Gastroesophageal sphincter (tissue), 4 donors: ENCODE results near the gene GALNT2. TPM values are rescaled to one million over a fixed set of nuclear protein-coding genes. Genes with fewer than 3 reads are reported as not detected.

ENCODE experiments used
- ATAC-seq: fragments of 150-250 bp; one replicate; pipeline ENCODE4 v1.9.1; 2016; ENCODE audit warnings: mild to moderate bottlenecking, moderate library complexity
- H3K27ac ChIP-seq, 4 donors: fragments of 200-600 bp; sonication (generic) in 3 of 4; 1 replicate in 3 of 4; 2 replicates in 1 of 4; pipeline ENCODE4 v1.5.1; 2016 to 2019
- H3K27me3 ChIP-seq: fragments of 200-600 bp; sonication (generic); one replicate; pipeline ENCODE4 v1.5.1; 2019
- H3K36me3 ChIP-seq, 2 donors: fragments of 200-600 bp; sonication (generic); one replicate each; pipeline ENCODE4 v1.5.1; 2019; ENCODE audit warnings: control low read depth in 1 of 2
- H3K4me1 ChIP-seq, 3 donors: fragments of 200-600 bp; sonication (generic); 1 replicate in 2 of 3; 2 replicates in 1 of 3; pipeline ENCODE4 v1.5.1; 2016 to 2019; ENCODE audit warnings: control low read depth in 2 of 3
- H3K4me3 ChIP-seq, 2 donors: fragments of 200-600 bp; sonication (generic); one replicate each; pipeline ENCODE4 v1.5.1; 2019; ENCODE audit warnings: mild to moderate bottlenecking in 1 of 2, moderate library complexity in 1 of 2
- H3K9me3 ChIP-seq, 3 donors: fragments of 200-600 bp; sonication (generic); one replicate each; pipeline ENCODE4 v1.5.1; 2017 to 2019; ENCODE audit warnings: control low read depth in 2 of 3
- EP300 ChIP-seq: sonication (generic); formaldehyde crosslinking; IDR thresholded peaks from one replicate; pipeline ENCODE4 v1.6.1; 2017; ENCODE audit warnings: antibody characterized with exemption, mild to moderate bottlenecking
- POLR2A ChIP-seq, 2 donors: fragments of 450-650 bp; IDR thresholded peaks; one replicate each; pipeline ENCODE4 v1.6.1; 2017; ENCODE audit warnings: antibody characterized with exemption in 2 of 2, mild to moderate bottlenecking in 2 of 2, moderate library complexity in 1 of 2
- POLR2AphosphoS5 ChIP-seq: sonication (generic); formaldehyde crosslinking; IDR thresholded peaks from one replicate; pipeline ENCODE4 v1.6.1; 2017; ENCODE audit warnings: antibody characterized with exemption
- WGBS, 2 donors: methylation state at CpG; one replicate each; pipeline ENCODE4 v1.1.5; 2018; ENCODE audit warnings: low coverage in 1 of 2; 5-methylcytosine and 5-hydroxymethylcytosine counted together
- total RNA-seq, 4 donors: library from RNA; depleted of rRNA; stranded (reverse); fragments of >200 nt; gene quantifications; one replicate each; pipeline ENCODE4 v1.1.0, GENCODE V29; 2016
- TF ChIP-seq, protein P1 (sequence below), 4 experiments: fragments of 200-600 bp in 2 of 4; fragments of 450-650 bp in 2 of 4; sonication (generic) in 1 of 4; IDR thresholded peaks; one replicate each; pipeline ENCODE4 v1.5.1; 2017 to 2019; ENCODE audit warnings: antibody characterized with exemption in 4 of 4, mild to moderate bottlenecking in 2 of 4, moderate library complexity in 2 of 4

Gene GALNT2
- total RNA-seq, 4 donors from 2014 or later: 95.3 to 160 (median 134) TPM

DNA sequence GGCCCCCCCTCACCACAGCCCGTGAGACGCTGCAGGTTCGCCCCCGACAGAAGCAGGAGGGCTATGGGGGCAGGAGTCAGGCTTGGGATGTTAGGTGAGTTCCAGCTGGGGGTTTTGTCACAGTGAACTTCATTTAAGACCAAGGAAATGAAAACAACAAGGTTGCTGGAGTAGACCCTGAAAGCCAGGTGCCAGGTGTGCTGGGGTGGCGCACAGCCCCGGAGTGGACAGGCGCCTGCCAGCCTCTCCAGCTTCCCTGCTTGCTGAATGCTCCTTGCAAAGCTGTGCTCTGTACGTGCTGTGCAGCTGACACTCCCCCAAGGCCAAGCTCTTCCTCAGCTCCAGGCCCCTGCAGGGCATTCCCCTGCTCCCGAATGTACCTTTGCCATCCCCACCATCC, 256.6 kb downstream of the GALNT2 start:
- Histone ChIP-seq H3K27ac (no peak overlapping the region), H3K4me1 (no peaks in the 10 kb centered on the region), H3K9me3 (no peaks in the 10 kb centered on the region), H3K4me3 (no peak overlapping the region), H3K27me3 (peaks cover 3% of the 10 kb centered on the region), H3K36me3 (no peaks in the 10 kb centered on the region)
- ATAC-seq: no peak
- WGBS, 2 donors: no CpG with 5 or more reads among the region's 9 CpGs
- no peak for TF ChIP-seq EP300
- TF ChIP-seq POLR2A (IDR thresholded peaks at IDR 0.05): no peak
- TF ChIP-seq, protein P1, sequence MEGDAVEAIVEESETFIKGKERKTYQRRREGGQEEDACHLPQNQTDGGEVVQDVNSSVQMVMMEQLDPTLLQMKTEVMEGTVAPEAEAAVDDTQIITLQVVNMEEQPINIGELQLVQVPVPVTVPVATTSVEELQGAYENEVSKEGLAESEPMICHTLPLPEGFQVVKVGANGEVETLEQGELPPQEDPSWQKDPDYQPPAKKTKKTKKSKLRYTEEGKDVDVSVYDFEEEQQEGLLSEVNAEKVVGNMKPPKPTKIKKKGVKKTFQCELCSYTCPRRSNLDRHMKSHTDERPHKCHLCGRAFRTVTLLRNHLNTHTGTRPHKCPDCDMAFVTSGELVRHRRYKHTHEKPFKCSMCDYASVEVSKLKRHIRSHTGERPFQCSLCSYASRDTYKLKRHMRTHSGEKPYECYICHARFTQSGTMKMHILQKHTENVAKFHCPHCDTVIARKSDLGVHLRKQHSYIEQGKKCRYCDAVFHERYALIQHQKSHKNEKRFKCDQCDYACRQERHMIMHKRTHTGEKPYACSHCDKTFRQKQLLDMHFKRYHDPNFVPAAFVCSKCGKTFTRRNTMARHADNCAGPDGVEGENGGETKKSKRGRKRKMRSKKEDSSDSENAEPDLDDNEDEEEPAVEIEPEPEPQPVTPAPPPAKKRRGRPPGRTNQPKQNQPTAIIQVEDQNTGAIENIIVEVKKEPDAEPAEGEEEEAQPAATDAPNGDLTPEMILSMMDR (IDR thresholded peaks at IDR 0.05): no peak
- no peak for TF ChIP-seq POLR2AphosphoS5

DNA sequence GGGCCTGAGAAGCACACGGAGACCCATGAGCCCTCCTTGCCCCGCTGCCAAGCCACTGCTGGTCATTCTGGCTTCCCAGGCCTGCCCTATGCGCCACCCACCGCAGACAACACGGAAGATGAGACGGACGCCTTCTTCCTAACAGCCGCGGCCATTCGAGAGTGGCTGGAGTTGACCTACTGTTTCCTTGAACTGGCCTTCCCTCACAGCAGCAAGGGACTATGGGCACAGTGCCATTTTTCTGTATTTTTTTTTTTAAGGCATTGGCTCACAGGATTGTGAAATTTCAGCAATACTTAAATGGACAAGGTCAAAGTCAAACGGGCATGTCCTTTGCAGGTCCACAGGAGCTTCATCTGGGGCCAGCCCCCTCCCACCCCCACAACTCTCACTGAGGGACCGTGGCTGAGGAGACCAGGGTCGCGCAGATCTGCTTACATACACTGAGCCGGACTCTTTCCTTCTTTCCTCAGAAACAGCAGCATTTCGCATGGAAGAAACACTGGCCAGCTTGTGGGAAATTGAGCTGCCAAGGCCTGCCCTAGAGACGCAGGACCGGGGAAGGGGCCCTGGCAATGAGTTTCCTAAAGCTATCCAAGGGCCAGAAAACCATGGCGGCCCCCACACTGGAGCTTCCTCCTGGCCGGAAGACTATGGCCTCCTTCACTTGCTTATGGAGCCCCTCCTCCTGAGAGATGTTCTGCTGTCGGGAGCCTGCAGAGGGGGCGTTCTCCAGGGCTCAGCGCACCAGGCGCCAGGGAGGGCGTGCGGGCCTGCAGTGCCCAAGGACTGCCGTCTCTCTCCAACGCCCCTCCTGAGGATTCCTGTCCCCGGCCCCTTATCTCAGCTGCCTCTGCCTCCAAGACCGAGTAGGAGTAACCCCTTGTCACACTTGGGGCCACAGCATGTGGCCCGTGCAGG, 260.2 kb downstream of the GALNT2 start:
- WGBS, 2 donors: 76 to 100% methylated on average over 5 to 13 of the region's 31 CpGs
- TF ChIP-seq EP300 (no peak), POLR2AphosphoS5 (no peak), POLR2A (IDR thresholded peaks at IDR 0.05) (no peak)
- TF ChIP-seq, protein P1 (IDR thresholded peaks at IDR 0.05): no peak
- Histone ChIP-seq H3K36me3 (no peaks in the 10 kb centered on the region), H3K9me3 (no peaks in the 10 kb centered on the region), H3K4me1 (no peaks in the 10 kb centered on the region), H3K27ac (no peak overlapping the region), H3K27me3 (no peaks in the 10 kb centered on the region), H3K4me3 (no peak overlapping the region)
- ATAC-seq: no peak

DNA sequence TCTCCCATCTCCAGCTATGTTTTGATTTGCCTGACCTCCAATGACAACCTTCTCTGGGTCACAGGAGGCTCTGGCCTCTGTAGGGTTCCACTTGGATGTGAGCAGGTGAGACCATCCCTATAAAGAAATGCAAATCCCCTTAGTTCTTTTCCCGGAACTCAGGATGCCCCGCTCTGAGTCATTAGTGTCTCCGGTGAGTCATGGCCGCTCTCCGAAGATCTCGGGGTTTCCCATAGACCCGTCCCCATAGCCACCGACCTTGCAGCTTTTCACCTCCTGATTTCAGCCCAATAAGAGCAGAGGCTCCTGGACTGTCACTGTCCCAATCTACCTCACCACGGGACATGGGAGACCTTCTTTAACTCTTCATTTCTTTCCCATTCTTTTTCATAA, 260.9 kb downstream of the GALNT2 start:
- Histone ChIP-seq H3K36me3 (no peaks in the 10 kb centered on the region), H3K9me3 (no peaks in the 10 kb centered on the region), H3K4me1 (no peaks in the 10 kb centered on the region), H3K4me3 (no peak overlapping the region), H3K27ac (no peak overlapping the region), H3K27me3 (no peaks in the 10 kb centered on the region)
- no peak for ATAC-seq
- 83 to 85% methylated on average over 5 to 9 of the region's 9 CpGs for WGBS, 2 donors
- TF ChIP-seq POLR2A (IDR thresholded peaks at IDR 0.05): no peak
- TF ChIP-seq EP300: no peak
- TF ChIP-seq, protein P1 (IDR thresholded peaks at IDR 0.05): no peak
- no peak for TF ChIP-seq POLR2AphosphoS5

DNA sequence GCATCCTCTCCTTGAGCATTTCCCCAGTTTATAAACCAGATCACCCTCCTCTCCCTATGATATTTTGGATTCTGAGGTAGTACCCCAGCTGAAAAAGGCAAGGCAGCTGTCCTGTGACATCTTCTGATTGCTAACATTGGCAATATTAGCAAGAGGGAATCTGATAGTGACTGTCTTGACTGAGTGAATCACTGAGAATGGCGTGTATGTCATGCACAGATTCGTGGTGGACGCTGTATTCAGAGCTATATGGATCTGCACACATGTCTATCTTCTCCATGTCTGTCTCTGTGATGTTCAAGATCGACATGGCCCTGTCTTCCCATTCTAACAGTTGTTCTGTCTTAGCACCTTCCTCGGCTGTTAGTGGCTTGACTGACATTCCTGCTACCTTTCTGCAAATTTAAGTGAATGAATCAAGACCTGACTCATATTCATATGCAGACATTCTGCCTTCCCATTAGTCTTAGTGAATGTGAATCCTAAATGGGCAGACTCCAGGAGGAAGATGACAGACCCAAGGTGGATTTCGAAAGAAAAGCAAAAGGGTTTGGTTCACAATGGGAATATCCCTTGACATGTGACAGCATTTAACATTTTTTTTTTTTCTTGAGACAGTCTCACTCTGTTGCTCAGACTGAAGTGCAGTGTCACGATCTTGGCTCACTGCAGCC, 261.4 kb downstream of the GALNT2 start:
- no peaks in the 10 kb centered on the region for H3K4me1 ChIP-seq
- WGBS, 2 donors: 81 to 85% methylated on average over 4 to 6 of the region's 7 CpGs

More for the DNA sequence above, 261.4 kb downstream of the GALNT2 start:
- no peaks in the 10 kb centered on the region for H3K36me3 ChIP-seq
- no peak for ATAC-seq
- H3K9me3 ChIP-seq: no peaks in the 10 kb centered on the region
- H3K27me3 ChIP-seq: no peaks in the 10 kb centered on the region
- H3K4me3 ChIP-seq: no peak overlapping the region
- TF ChIP-seq, protein P1 (IDR thresholded peaks at IDR 0.05): no peak
- TF ChIP-seq POLR2AphosphoS5: no peak
- no peak for TF ChIP-seq EP300
- no peak for TF ChIP-seq POLR2A (IDR thresholded peaks at IDR 0.05)
- H3K27ac ChIP-seq: no peak overlapping the region
